PC-9 (cell line): ENCODE measurements around the gene LTBP4. TPM values are rescaled to one million over a fixed set of nuclear protein-coding genes. Genes with fewer than 3 reads are reported as not detected.

ENCODE experiments used
- BruUV-seq: library from RNA; stranded (reverse); fragments of 400-500 nt; replicated peaks from 2 replicates; lab custom pipeline; 2021; lab: Mats Ljungman, UMichigan
- CTCF ChIA-PET: fragments of 300-600 bp; sonication (Branson Sonifier 250); formaldehyde crosslinking; loops from one replicate; lab custom pipeline; 2022; ENCODE audit warnings: antibody characterized with exemption; lab: Charles Lee
- POLR2A ChIA-PET: fragments of 300-600 bp; sonication (Branson Sonifier 250); formaldehyde crosslinking; loops from one replicate; lab custom pipeline; 2022; ENCODE audit warnings: antibody characterized with exemption; ENCODE audit not compliant: unreplicated experiment; lab: Charles Lee
- DNase-seq, 2 experiments: peaks; one replicate each; pipeline versions ENCODE4 v3.0.0 to v3.0.0-alpha.2; 2015 to 2022; ENCODE audit warnings: mixed read lengths in 1 of 2
- H2AFZ ChIP-seq: fragments of 200-600 bp; sonication (generic); 2 replicates; pipeline ENCODE4 v1.8.1; 2017; ENCODE audit warnings: antibody characterized with exemption
- H3F3A ChIP-seq: fragments of 200-600 bp; sonication (generic); 2 replicates; pipeline ENCODE4 v1.8.1; 2017; ENCODE audit warnings: antibody characterized with exemption, mild to moderate bottlenecking, low read depth; ENCODE audit not compliant: insufficient read depth
- H3K27ac ChIP-seq: fragments of 200-600 bp; sonication (generic); 2 replicates; pipeline ENCODE4 v1.6.1; 2016; ENCODE audit warnings: mixed run types
- H3K27me3 ChIP-seq: fragments of 200-600 bp; sonication (generic); 2 replicates; pipeline ENCODE4 v1.6.1; 2016; ENCODE audit warnings: low read depth, mixed run types; ENCODE audit not compliant: insufficient read depth
- H3K36me3 ChIP-seq: fragments of 200-600 bp; sonication (generic); 2 replicates; pipeline ENCODE4 v1.6.1; 2016; ENCODE audit warnings: low read depth, mixed run types
- H3K4me1 ChIP-seq: fragments of 200-600 bp; sonication (generic); replicated peaks from 2 replicates; pipeline ENCODE4 v1.6.1; 2016; ENCODE audit warnings: mixed run types; ENCODE audit not compliant: insufficient read depth
- H3K4me2 ChIP-seq: fragments of 200-600 bp; sonication (generic); 2 replicates; pipeline ENCODE4 v1.6.1; 2017; ENCODE audit warnings: mixed run types
- H3K4me3 ChIP-seq: fragments of 200-600 bp; sonication (generic); 2 replicates; pipeline ENCODE4 v1.6.1; 2016; ENCODE audit warnings: mixed run types
- H3K79me2 ChIP-seq: fragments of 200-600 bp; sonication (generic); 2 replicates; pipeline ENCODE4 v1.6.1; 2017; ENCODE audit warnings: low read depth, mixed run types
- H3K9me2 ChIP-seq: fragments of 200-600 bp; sonication (generic); 2 replicates; pipeline ENCODE4 v1.8.1; 2017; ENCODE audit warnings: mild to moderate bottlenecking; ENCODE audit not compliant: insufficient read depth
- H3K9me3 ChIP-seq: fragments of 200-600 bp; sonication (generic); 2 replicates; pipeline ENCODE4 v1.8.1; 2016; ENCODE audit warnings: low read depth; ENCODE audit not compliant: insufficient read depth
- H4K20me1 ChIP-seq: fragments of 200-600 bp; sonication (generic); 2 replicates; pipeline ENCODE4 v1.8.1; 2017; ENCODE audit not compliant: insufficient read depth
- EZH2 ChIP-seq: fragments of 200-600 bp; sonication (generic); IDR thresholded peaks from 2 replicates; pipeline ENCODE4 v1.8.0; 2017; ENCODE audit warnings: antibody characterized with exemption, low read depth
- intact Hi-C: fragments of 100-400 bp; cut with micrococcal nuclease; formaldehyde crosslinking; loops from one replicate; pipeline ENCODE4 v1.10.0; 2022; ENCODE audit not compliant: unreplicated experiment
- total RNA-seq: library from RNA; stranded (reverse); gene quantifications from 2 replicates; pipeline ENCODE4 v1.2.3, GENCODE V29; 2021
- TF ChIP-seq, protein P1 (sequence below): fragments of 200-600 bp; sonication (generic); conservative IDR thresholded peaks from 2 replicates; pipeline ENCODE4 v1.6.1; 2017; ENCODE audit warnings: mixed run types, antibody characterized with exemption, mild to moderate bottlenecking, moderate library complexity

The LTBP4 gene
- total RNA-seq, 1 experiment from 2014 or later: 163 TPM

DNA sequence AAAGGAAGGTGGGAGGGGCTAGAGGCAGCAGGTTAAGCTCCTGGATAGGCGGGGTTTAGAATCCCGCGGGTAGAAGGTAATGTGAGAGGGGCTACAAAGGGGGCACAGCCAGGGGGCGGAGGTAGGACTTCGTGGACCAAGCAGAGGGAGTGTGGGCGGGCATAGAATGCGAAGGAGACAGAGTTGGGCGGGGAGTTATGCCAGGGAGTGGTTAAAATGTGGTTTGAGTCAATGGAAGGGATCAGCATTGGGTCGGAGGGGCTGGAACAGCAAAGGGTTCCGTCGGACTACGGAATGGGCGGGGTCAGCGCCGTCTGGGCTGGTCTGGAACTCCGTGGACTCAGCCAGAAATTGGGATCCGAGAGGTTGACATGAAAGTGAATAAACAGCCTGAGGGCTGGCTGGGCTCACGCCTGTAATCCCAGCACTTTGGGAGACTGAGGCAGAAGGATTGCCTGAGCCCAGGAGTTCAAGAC is 3.0 kb downstream of the LTBP4 start:
- peak overlapping the region; percentile 99 for H3K4me2 ChIP-seq
- ChIA-PET POLR2A (interaction anchor here (0.6 to 1.0 kb wide), 3 partner anchors 9 to 1198 kb away, joined by 3 to 12 read pairs (median 3); partner anchors contain the start of gene ZFP36), CTCF (interaction anchor here (0.6 to 2.7 kb wide), 6 partner anchors 11 to 541 kb away, joined by 3 to 19 read pairs (median 10); partner anchors contain the start of gene BLVRB)
- no peak for TF ChIP-seq EZH2
- TF ChIP-seq, protein P1, sequence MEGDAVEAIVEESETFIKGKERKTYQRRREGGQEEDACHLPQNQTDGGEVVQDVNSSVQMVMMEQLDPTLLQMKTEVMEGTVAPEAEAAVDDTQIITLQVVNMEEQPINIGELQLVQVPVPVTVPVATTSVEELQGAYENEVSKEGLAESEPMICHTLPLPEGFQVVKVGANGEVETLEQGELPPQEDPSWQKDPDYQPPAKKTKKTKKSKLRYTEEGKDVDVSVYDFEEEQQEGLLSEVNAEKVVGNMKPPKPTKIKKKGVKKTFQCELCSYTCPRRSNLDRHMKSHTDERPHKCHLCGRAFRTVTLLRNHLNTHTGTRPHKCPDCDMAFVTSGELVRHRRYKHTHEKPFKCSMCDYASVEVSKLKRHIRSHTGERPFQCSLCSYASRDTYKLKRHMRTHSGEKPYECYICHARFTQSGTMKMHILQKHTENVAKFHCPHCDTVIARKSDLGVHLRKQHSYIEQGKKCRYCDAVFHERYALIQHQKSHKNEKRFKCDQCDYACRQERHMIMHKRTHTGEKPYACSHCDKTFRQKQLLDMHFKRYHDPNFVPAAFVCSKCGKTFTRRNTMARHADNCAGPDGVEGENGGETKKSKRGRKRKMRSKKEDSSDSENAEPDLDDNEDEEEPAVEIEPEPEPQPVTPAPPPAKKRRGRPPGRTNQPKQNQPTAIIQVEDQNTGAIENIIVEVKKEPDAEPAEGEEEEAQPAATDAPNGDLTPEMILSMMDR: no peak
- H3K79me2 ChIP-seq: no peaks in the 10 kb centered on the region
- H3K27me3 ChIP-seq: peaks cover 24% of the 10 kb centered on the region
- no peaks in the 10 kb centered on the region for H3K36me3 ChIP-seq
- no peaks in the 10 kb centered on the region for H3K9me2 ChIP-seq
- H3K9me3 ChIP-seq: no peaks in the 10 kb centered on the region
- intact Hi-C loops: loop anchor here (1.0 to 2.0 kb wide), 3 partner anchors 10 to 139 kb away; partner anchors contain the start of gene BLVRB
- H3F3A ChIP-seq: peaks cover 32% of the 10 kb centered on the region; the same call in 1 of the 2 replicates
- H3K27ac ChIP-seq: no peak overlapping the region
- no peaks in the 10 kb centered on the region for H4K20me1 ChIP-seq
- H3K4me3 ChIP-seq: peak overlapping the region; percentile 63; the same call in 1 of the 2 replicates
- no TSS peak for BruUV-seq
- DNase-seq: no peak
- H3K4me1 ChIP-seq: peaks cover 41% of the 10 kb centered on the region
- 0 out of 2 replicates have a peak overlapping the region, but pooled peaks have one; percentile 30 for H2AFZ ChIP-seq

DNA sequence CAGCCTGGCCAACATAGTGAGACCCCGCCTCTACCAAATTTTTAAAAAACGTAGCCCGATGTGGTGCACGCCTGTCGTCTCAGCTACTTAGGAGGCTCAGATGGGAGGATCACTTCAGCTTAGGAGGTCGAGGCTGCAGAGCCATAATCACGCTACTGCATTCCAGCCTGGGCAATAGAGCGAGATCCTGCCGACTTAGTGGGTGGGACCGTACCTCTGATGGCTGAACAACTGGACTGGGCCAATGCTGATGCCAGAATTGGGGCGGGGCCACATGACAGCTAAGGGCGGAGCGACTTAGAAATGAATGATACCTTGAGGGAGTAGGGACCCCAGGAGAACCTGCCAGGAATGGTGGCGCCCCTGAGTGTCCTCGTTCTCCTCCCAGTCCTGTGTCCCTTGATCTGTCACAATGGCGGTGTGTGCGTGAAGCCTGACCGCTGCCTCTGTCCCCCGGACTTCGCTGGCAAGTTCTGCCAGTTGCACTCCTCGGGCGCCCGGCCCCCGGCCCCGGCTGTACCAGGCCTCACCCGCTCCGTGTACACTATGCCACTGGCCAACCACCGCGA is 3.6 kb downstream of the LTBP4 start:
- Histone ChIP-seq H3K4me1 (peaks cover 41% of the 10 kb centered on the region), H3K79me2 (no peaks in the 10 kb centered on the region), H3K27ac (peak overlapping the region; percentile 31), H3K27me3 (peaks cover 19% of the 10 kb centered on the region), H3K9me2 (no peaks in the 10 kb centered on the region), H3K4me3 (peak overlapping the region; percentile 63; the same call in 1 of the 2 replicates), H3K36me3 (no peaks in the 10 kb centered on the region), H3K9me3 (no peaks in the 10 kb centered on the region), H4K20me1 (no peaks in the 10 kb centered on the region), H3F3A (peaks cover 32% of the 10 kb centered on the region; the same call in 1 of the 2 replicates), H3K4me2 (peak overlapping the region; percentile 99), H2AFZ (peak overlapping the region; percentile 78)
- BruUV-seq: no TSS peak
- POLR2A ChIA-PET: interaction anchor here (0.9 kb wide), 1 partner anchor 10 kb away, joined by 9 read pairs; no protein-coding TSS in a partner anchor
- TF ChIP-seq, protein P1: no peak
- TF ChIP-seq EZH2: no peak
- intact Hi-C loops: loop anchor here (1.0 to 5.0 kb wide), 4 partner anchors 10 to 177 kb away; partner anchors contain the start of genes BLVRB and SERTAD1
- CTCF ChIA-PET: interaction anchor here (0.5 to 2.7 kb wide), 7 partner anchors 30 to 540 kb away, joined by 3 to 13 read pairs (median 6); partner anchors contain the start of gene BLVRB
- DNase-seq: no peak

GRCh38 chr19:40605216-40605971 is 4.2 kb downstream of the LTBP4 start:
- H3K9me2 ChIP-seq: no peaks in the 10 kb centered on the region
- intact Hi-C loops: loop anchor here (2.0 to 5.0 kb wide), 3 partner anchors 35 to 178 kb away; partner anchors contain the start of genes BLVRB and SERTAD1
- H2AFZ ChIP-seq: peak overlapping the region; percentile 78
- peak; percentile 83 to 90 for DNase-seq
- H3K27me3 ChIP-seq: peaks cover 12% of the 10 kb centered on the region
- no peaks in the 10 kb centered on the region for H3K79me2 ChIP-seq
- TF ChIP-seq EZH2: no peak
- TF ChIP-seq, protein P1: no peak
- BruUV-seq: no TSS peak
- ChIA-PET CTCF (interaction anchor here (0.5 to 0.7 kb wide), 3 partner anchors 29 to 202 kb away, joined by 3 to 6 read pairs (median 4); no protein-coding TSS in a partner anchor), POLR2A (interaction anchor here (0.6 to 0.9 kb wide), 3 partner anchors 9 to 759 kb away, joined by 3 to 9 read pairs (median 3); partner anchors contain the start of gene B9D2)
- peaks cover 45% of the 10 kb centered on the region for H3K4me1 ChIP-seq
- H3K36me3 ChIP-seq: no peaks in the 10 kb centered on the region
- H4K20me1 ChIP-seq: no peaks in the 10 kb centered on the region
- H3K4me2 ChIP-seq: peak overlapping the region; percentile 99
- peak overlapping the region; percentile 63 for H3K4me3 ChIP-seq
- peaks cover 32% of the 10 kb centered on the region; the same call in 1 of the 2 replicates for H3F3A ChIP-seq
- peak overlapping the region; percentile 31 for H3K27ac ChIP-seq
- no peaks in the 10 kb centered on the region for H3K9me3 ChIP-seq
